Glomerular endothelial cell (primary cell): Measurements from ENCODE around the gene ZNF580. TPM values are rescaled to one million over a fixed set of nuclear protein-coding genes. Genes with fewer than 3 reads are reported as not detected.

Experiments used
- DNase-seq: peaks from one replicate; pipeline ENCODE4 v3.0.0-alpha.2; 2011; ENCODE audit warnings: low read depth, low spot score; ENCODE audit errors: extremely low read depth
- total RNA-seq: library from RNA; depleted of rRNA; stranded (reverse); fragments of >200 nt; gene quantifications from 2 replicates; pipeline ENCODE4 v1.2.3, GENCODE V29; 2015

The ZNF580 gene
- 18.3 and 28.9 TPM in 2 replicates for total RNA-seq

- no peak for DNase-seq
Observed at GRCh38 chr19:55640577-55641425, at the start of gene ZNF580. TSS of gene ZNF580 (plus strand) at chr19:55641002. CDS start at chr19:55642509, 1,507 bp downstream.

GRCh38 chr19:55591555-55591954 is 49.2 kb upstream of the ZNF580 start:
- DNase-seq: no peak

- no peak for DNase-seq
Observed at GRCh38 chr19:55592391-55593090, 48.3 kb upstream of the ZNF580 start.

- no peak for DNase-seq
Observed at GRCh38 chr19:55593096-55593772, 47.6 kb upstream of the ZNF580 start.

- no peak for DNase-seq
Observed at GRCh38 chr19:55594996-55595545, 45.7 kb upstream of the ZNF580 start.

GRCh38 chr19:55596304-55596703 is 44.5 kb upstream of the ZNF580 start:
- DNase-seq: no peak

- DNase-seq: no peak
Observed at GRCh38 chr19:55597501-55597921, 43.3 kb upstream of the ZNF580 start.

- no peak for DNase-seq
Observed at GRCh38 chr19:55598034-55598433, 42.8 kb upstream of the ZNF580 start.

GRCh38 chr19:55598719-55599467 is 41.9 kb upstream of the ZNF580 start:
- peak; percentile 64 for DNase-seq

GRCh38 chr19:55599468-55599841 is 41.3 kb upstream of the ZNF580 start, which contains the start of gene FIZ1:
TSS of gene FIZ1 (minus strand) at chr19:55599517. CDS start at chr19:55597865, 1,652 bp downstream.
- DNase-seq: peak; percentile 93

- no peak for DNase-seq
Observed at GRCh38 chr19:55599842-55600661, 40.8 kb upstream of the ZNF580 start, which contains the start of gene ZNF524. TSS of gene ZNF524 (plus strand) at chr19:55600288. CDS start at chr19:55602113, 1,825 bp downstream.

- DNase-seq: no peak
Observed at GRCh38 chr19:55600662-55601028, 40.2 kb upstream of the ZNF580 start.

- DNase-seq: no peak
Observed at GRCh38 chr19:55601084-55601483, 39.7 kb upstream of the ZNF580 start.

GRCh38 chr19:55602104-55603001 is 38.4 kb upstream of the ZNF580 start:
- no peak for DNase-seq

GRCh38 chr19:55603115-55603514 is 37.7 kb upstream of the ZNF580 start:
- no peak for DNase-seq

- DNase-seq: no peak
Observed at GRCh38 chr19:55603581-55604292, 37.1 kb upstream of the ZNF580 start.

GRCh38 chr19:55605207-55605636 is 35.6 kb upstream of the ZNF580 start:
- no peak for DNase-seq
